Measurements from ENCODE around the gene DDX51.
"Not testable (repeated sequence)": the region's sequence is repeated elsewhere in the genome, so short reads cannot be mapped to it uniquely, and the experiment has no call there.

DDX51 gene

DNA sequence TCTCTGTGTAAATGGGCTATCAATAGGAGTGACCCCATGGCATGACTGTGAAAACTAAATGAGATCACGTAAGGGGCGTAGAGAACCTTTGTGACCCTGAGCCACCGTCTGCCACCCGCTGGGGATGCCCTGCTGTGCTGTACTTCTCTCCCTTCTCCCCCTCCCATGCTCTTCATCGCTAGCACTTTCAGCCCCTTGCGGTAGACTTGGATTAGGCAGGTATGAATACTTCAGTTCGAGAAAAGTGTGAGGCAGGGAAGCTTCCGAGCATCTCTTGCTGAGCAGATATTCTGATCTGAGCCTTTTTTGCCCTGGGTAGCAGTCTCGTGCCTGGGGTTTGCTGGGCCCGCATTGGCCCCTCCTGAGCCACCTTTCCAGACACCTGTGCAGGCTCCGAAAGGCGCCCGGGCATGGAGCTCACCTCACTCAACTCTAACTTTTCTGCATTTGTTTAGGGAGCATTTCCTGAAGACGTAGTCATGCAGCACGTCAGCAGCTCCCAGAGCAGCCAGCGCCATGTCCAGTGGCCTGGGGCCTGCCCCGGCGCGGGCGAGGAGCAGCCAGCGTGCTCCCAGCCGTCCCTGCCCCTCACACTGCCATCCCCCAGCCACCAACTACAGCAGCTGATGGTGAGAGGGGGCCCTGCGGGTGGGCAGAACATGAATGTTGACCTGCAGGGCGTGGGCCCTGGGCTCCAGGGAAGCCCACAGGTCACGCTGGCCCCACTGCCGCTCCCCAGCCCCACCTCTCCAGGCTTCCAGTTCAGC is 40.4 kb downstream of the DDX51 start:
- TF ChIP-seq GABPA (IDR thresholded peaks at IDR 0.05; ENCODE audit: low read depth) (no peak), SPI1 (IDR thresholded peaks at IDR 0.05; ENCODE audit: borderline replicate concordance, low read depth) (no peak)
- TF ChIP-seq, protein P1, sequence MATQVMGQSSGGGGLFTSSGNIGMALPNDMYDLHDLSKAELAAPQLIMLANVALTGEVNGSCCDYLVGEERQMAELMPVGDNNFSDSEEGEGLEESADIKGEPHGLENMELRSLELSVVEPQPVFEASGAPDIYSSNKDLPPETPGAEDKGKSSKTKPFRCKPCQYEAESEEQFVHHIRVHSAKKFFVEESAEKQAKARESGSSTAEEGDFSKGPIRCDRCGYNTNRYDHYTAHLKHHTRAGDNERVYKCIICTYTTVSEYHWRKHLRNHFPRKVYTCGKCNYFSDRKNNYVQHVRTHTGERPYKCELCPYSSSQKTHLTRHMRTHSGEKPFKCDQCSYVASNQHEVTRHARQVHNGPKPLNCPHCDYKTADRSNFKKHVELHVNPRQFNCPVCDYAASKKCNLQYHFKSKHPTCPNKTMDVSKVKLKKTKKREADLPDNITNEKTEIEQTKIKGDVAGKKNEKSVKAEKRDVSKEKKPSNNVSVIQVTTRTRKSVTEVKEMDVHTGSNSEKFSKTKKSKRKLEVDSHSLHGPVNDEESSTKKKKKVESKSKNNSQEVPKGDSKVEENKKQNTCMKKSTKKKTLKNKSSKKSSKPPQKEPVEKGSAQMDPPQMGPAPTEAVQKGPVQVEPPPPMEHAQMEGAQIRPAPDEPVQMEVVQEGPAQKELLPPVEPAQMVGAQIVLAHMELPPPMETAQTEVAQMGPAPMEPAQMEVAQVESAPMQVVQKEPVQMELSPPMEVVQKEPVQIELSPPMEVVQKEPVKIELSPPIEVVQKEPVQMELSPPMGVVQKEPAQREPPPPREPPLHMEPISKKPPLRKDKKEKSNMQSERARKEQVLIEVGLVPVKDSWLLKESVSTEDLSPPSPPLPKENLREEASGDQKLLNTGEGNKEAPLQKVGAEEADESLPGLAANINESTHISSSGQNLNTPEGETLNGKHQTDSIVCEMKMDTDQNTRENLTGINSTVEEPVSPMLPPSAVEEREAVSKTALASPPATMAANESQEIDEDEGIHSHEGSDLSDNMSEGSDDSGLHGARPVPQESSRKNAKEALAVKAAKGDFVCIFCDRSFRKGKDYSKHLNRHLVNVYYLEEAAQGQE (IDR thresholded peaks at IDR 0.05; ENCODE audit: insufficient replicate concordance, low read depth): no peak
- Histone ChIP-seq H3K27me3 (ENCODE audit: insufficient read depth, poor library complexity, severe bottlenecking) (no peaks in the 10 kb centered on the region), H3K4me3 (replicated peaks; ENCODE audit: insufficient read depth, low read length) (no peak overlapping the region), H3K27ac (replicated peaks) (no peak overlapping the region)
- no peak for DNase-seq (ENCODE audit: low read depth in 1 of 2, low spot score in 1 of 2)

DNA sequence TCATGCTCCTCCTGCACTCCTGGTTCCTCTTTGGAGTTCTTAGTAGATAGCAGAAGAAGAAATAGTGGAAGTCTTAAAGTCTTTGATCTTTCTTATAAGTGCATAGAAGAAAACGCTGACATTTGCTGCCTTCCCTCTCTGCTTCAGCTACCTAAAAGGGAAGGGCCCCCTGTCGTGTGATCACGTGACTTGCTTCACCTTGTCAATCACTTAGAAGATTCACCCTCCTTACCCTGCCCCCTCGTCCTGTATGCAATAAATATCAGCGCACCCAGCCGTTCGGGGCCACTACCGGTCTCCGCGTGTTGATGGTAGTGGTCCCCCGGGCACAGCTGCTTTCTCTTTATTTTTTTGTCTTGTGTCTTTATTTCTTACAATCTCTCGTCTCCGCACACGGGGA is 41.0 kb downstream of the DDX51 start:
- H3K27ac ChIP-seq (replicated peaks); H3K27me3 ChIP-seq (ENCODE audit: insufficient read depth, poor library complexity, severe bottlenecking); H3K4me3 ChIP-seq (replicated peaks; ENCODE audit: insufficient read depth, low read length); DNase-seq (ENCODE audit: low read depth in 1 of 2, low spot score in 1 of 2): not testable (repeated sequence)

DNA sequence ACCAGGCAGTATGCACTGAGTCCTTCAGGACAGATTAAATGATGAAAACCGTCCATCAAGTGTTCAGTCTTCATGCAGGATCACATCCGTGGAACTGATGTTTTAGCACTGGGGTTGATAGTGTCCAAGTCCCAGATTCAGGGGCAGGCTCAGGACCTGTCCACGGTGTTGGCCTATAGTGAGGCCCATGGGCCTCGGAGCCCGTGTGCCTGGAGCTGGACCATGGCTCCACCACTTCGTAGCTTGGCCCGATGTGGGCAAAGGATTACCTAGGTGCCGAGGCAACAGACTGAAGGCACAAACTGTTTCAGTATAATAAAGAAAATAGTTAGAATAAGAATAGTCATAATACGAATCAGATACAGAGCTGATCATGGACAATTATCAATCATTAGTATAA is 41.8 kb downstream of the DDX51 start:
- DNase-seq (ENCODE audit: low read depth in 1 of 2, low spot score in 1 of 2): no peak
- TF ChIP-seq, protein P1 (IDR thresholded peaks at IDR 0.05; ENCODE audit: insufficient replicate concordance, low read depth): no peak
- no peak for TF ChIP-seq GABPA (IDR thresholded peaks at IDR 0.05; ENCODE audit: low read depth)
- TF ChIP-seq POLR2AphosphoS5 (IDR thresholded peaks at IDR 0.05; ENCODE audit: low read depth): no peak
- TF ChIP-seq SPI1 (IDR thresholded peaks at IDR 0.05; ENCODE audit: borderline replicate concordance, low read depth): no peak
- TF ChIP-seq, protein P2, sequence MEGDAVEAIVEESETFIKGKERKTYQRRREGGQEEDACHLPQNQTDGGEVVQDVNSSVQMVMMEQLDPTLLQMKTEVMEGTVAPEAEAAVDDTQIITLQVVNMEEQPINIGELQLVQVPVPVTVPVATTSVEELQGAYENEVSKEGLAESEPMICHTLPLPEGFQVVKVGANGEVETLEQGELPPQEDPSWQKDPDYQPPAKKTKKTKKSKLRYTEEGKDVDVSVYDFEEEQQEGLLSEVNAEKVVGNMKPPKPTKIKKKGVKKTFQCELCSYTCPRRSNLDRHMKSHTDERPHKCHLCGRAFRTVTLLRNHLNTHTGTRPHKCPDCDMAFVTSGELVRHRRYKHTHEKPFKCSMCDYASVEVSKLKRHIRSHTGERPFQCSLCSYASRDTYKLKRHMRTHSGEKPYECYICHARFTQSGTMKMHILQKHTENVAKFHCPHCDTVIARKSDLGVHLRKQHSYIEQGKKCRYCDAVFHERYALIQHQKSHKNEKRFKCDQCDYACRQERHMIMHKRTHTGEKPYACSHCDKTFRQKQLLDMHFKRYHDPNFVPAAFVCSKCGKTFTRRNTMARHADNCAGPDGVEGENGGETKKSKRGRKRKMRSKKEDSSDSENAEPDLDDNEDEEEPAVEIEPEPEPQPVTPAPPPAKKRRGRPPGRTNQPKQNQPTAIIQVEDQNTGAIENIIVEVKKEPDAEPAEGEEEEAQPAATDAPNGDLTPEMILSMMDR (IDR thresholded peaks at IDR 0.05; ENCODE audit: insufficient read depth, low read length): no peak
- H3K27me3 ChIP-seq (ENCODE audit: insufficient read depth, poor library complexity, severe bottlenecking): no peaks in the 10 kb centered on the region
- H3K27ac ChIP-seq (replicated peaks): no peak overlapping the region
- no peak overlapping the region for H3K4me3 ChIP-seq (replicated peaks; ENCODE audit: insufficient read depth, low read length)

DNA sequence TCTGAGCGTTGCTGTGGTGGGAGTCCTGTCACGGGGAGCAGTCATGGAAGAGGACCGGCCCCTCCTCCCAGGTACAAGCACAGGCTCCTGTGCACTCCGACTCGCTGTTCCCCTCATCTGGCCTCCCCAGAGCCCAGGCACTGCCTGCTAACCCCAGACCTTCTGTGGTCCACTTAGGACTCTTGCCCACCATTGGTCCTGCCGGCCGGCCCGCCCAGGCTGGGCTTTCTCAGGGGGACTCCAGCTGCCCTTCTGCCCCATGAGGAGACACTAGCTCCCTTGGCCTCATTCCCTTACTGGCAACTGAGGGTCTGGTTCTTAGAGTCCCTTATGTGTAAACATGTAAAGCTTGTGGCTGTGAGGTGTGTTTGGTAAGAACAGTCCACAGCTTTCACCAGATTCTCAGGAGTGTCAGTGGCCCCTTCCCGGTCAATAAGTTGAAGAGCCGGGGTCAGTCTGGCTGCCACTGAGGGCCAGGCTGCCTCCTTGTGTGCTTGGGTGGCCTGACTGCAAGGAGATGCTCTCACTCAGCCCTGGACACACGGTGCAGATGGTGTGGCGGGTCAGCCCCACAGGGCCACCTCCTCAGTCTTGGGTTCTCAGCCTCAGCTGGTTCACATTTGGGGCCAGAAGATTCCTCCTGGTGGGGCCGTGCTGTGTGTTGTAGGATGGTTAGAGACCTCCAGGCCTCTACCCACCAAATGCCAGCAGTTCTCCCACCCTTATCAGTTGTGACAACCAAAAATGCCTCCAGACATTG is 43.6 kb downstream of the DDX51 start:
- no peak overlapping the region for H3K27ac ChIP-seq (replicated peaks)
- no peaks in the 10 kb centered on the region for H3K27me3 ChIP-seq (ENCODE audit: insufficient read depth, poor library complexity, severe bottlenecking)
- TF ChIP-seq SPI1 (IDR thresholded peaks at IDR 0.05; ENCODE audit: borderline replicate concordance, low read depth) (no peak), POLR2AphosphoS5 (IDR thresholded peaks at IDR 0.05; ENCODE audit: low read depth) (no peak), GABPA (IDR thresholded peaks at IDR 0.05; ENCODE audit: low read depth) (no peak)
- TF ChIP-seq, protein P1 (IDR thresholded peaks at IDR 0.05; ENCODE audit: insufficient replicate concordance, low read depth): no peak
- TF ChIP-seq, protein P2 (IDR thresholded peaks at IDR 0.05; ENCODE audit: insufficient read depth, low read length): no peak
- H3K4me3 ChIP-seq (replicated peaks; ENCODE audit: insufficient read depth, low read length): no peak overlapping the region
- DNase-seq (ENCODE audit: low read depth in 1 of 2, low spot score in 1 of 2): no peak
